GM19455 (cell line): Measurements from ENCODE around the gene FRY.
"Not testable (repeated sequence)": the region's sequence is repeated elsewhere in the genome, so short reads cannot be mapped to it uniquely, and the experiment has no call there.

Source experiments
- ATAC-seq: cut with Tn5 transposase; IDR thresholded peaks from one replicate; pipeline ENCODE4 v1.9.1; 2021; ENCODE audit not compliant: unreplicated experiment

Gene FRY

GRCh38 chr13:32031025-32031814 lies at the start of gene FRY:
TSS of gene FRY (plus strand) at chr13:32031774. CDS start at chr13:32031796, 22 bp downstream.
- ATAC-seq: peak; percentile 83

DNA sequence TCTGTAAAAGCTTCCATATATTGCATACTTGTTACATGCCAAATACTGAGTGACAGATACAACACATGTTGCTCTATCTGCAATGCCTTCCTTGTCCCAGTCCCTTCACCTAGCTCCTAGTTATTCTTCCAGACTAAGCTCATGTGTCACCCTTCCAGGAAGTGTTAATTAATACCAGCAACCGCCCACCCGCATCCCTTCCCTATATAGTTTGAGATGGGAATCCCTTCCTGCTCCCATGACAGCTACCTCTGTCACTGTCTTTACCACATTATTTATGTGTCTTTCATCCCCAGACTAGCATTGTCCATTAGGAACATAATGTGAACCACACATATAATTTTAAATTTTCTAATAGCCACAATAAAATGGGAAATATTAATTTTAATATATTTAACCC lies 49.5 kb upstream of the FRY start:
- ATAC-seq: no peak

- no peak for ATAC-seq
Observed at GRCh38 chr13:31982540-31982939, 49.0 kb upstream of the FRY start.

DNA sequence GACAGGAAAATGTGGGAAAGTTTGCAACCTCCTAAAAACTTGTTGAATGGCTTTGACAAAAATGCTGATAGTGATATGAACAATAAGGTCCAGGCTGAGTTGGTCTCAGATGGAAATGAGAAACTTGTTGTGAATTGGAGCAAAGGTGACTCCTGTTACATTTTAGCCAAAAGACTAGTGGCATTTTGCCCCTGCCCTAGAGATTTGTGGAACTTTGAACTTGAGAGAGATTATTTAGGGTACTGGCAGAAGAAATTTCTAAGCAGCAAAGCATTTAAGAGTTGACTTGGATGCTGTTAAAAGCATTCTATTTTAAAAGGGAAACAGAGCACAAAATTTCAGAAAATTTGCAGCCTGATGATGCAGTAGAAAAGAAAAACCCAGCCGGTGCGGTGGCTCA lies 47.9 kb upstream of the FRY start:
- not testable (repeated sequence) for ATAC-seq

DNA sequence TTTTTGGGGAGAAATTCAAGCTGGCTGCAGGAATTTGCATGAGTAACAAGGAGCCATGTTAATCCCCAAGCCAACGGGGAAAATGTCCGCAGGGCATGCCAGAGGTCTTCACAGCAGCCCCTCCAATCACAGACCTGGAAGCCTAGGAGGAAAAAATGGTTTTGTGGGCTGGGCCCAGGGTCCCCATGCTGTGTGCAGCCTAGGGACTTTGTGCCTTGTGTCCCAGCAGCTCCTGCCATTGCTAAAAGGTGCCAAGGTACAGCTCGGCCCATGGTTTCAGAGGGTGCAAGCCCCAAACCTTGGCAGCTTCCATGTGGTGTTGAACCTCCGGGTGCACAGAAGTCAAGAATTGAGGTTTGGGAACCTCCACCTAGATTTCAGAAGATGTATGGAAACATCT lies 47.2 kb upstream of the FRY start:
- ATAC-seq: not testable (repeated sequence)

DNA sequence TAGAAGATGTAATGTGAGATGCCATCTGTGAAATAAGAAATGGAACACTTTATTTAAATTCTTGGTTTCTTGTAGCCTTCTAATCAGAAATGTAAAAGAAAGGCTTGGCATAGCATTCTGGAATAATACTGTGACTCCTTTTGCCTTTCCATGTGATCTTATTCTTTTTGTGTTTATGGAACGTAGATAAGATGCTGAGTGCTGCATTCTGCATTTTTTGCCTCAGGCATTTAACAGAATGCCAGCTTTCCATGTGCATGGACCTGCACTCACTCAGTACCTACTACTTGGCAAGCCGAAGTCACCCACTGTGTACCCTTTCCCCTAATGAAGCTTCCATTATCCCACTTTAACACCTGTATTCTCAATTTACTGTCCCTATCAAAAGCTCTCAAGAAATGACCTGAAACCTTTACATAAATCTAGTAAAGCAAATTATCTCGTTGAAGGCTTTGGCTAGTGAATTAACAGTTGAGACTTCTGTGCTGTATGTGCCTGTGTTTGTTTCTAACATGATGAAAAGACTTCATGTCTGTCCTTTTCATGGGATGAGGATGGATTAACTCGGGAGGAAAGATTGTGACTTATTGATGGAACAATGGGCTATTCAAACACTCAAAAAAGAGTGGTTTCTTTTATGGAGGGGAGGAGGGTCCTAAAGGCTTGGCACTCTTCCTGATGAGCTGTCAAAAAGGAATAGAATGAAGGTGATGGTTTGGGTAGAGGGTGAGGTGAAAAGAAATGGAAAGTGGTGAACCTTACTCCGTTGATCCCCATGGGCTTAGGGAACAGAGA lies 44.7 kb upstream of the FRY start:
- ATAC-seq: no peak

DNA sequence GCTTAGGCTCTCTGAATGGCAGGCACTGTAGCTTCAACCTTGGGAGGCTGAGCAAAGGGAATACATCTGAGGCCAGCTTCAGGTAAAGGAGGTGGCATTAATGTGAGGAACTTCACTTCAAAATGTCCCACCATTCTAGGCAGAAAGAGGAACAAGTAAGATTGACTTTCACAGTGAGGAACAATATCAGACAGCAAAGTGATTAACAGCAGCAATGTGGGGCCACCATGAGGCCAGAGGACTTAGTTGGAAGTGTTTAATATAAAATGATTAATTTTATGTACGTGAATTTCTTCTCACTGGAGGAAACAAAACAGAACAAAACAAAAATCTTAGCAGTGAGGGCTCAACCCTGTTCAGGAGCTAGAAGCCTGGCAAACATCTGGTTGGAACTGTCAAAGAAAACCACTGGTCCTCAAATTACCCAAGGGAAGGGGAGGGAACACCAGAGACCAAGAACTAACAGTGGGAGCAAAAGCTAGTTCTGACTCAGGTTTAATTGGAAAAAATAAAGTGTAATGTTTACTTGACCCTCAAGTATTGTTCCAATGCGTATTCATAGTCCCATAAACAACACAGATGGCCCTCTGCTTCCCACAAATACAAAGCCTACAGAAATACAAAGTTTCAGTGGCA lies 43.9 kb upstream of the FRY start:
- no peak for ATAC-seq

GRCh38 chr13:31994367-31994766 lies 37.2 kb upstream of the FRY start:
- ATAC-seq: not testable (repeated sequence)

GRCh38 chr13:31996601-31997000 lies 35.0 kb upstream of the FRY start:
- ATAC-seq: no peak

- ATAC-seq: no peak
Observed at GRCh38 chr13:31997641-31998040, 33.9 kb upstream of the FRY start.

DNA sequence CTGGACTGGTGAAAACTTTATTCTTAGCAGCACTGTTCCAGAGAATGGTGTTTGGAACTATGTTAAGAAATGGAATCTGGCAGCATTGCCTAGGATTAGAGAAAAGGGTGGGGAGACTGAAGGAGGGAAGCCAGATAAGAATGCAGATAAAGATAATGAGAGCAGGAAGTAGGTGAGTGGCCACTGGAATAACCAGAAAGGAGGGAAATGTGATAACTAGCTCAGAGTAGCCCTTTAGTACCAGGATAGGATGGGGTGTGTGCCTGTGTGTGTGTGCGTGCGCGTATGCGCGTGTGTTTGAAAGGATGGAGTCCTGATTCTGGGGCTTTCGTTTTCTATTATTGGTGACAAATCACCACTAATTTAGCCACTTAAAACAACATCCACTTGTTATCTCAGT lies 33.4 kb upstream of the FRY start:
- no peak for ATAC-seq

DNA sequence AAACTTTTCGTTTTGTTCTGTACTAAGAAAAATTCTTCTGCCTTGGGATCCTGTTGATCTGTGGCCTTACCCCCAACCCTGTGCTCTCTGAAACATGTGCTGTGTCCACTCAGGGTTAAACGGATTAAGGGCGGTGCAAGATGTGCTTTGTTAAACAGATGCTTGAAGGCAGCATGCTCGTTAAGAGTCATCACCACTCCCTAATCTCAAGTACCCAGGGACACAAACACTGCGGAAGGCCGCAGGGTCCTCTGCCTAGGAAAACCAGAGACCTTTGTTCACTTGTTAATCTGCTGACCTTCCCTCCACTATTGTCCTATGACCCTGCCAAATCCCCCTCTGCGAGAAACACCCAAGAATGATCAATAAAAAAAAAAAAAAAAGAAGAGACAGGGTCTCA lies 30.8 kb upstream of the FRY start:
- ATAC-seq: not testable (repeated sequence)

DNA sequence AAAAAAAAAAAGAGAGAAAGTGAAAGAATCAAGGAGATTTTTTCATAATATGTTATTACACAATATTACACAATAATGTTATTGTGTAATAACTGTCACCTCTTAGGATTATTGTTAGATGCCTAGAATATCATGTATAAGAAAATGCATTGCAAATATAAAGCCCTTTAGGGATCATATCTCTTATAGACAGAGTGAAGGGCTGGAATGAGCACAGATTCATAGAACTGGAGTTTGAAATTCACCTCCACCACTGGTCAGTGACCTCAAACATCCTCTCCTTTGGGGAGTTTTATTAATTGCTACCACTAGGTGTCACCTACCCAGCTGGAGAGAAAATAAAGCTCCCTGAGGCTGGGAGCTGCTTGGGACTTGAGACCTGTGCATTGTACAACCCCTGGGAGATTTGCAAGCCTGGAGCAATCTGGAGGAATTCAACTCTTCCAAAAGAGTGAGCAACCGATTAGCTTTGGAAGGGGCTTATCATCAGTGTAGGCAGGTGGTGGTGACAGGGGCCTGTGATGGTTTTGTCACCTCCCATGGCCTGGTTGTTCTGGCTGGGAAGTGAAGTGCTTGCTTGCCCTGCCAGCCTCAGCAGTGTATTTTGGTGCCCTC lies 30.3 kb upstream of the FRY start:
- peak; percentile 82 for ATAC-seq

GRCh38 chr13:32001769-32002168 lies 29.8 kb upstream of the FRY start:
- ATAC-seq: no peak

DNA sequence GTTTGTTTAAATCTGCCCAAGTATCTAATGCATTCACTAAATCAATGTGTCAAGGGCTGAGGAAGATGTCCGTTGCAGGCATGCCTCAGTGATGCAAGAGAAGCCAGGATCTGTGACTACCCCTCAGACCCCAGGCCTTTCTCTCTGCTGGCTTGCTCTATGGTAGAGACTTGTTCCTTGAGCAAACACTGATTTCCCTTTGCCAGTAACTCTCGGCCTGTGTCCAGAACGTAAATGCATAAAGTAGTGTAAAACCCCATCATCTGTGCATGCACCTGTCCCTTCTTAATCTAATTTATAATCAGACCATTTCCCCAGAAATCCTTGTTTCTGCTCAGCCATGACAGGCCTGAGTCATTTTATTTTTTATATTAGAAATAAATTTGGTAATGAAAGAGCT lies 28.7 kb upstream of the FRY start:
- no peak for ATAC-seq

- ATAC-seq: no peak
Observed at GRCh38 chr13:32007494-32007893, 24.1 kb upstream of the FRY start.

DNA sequence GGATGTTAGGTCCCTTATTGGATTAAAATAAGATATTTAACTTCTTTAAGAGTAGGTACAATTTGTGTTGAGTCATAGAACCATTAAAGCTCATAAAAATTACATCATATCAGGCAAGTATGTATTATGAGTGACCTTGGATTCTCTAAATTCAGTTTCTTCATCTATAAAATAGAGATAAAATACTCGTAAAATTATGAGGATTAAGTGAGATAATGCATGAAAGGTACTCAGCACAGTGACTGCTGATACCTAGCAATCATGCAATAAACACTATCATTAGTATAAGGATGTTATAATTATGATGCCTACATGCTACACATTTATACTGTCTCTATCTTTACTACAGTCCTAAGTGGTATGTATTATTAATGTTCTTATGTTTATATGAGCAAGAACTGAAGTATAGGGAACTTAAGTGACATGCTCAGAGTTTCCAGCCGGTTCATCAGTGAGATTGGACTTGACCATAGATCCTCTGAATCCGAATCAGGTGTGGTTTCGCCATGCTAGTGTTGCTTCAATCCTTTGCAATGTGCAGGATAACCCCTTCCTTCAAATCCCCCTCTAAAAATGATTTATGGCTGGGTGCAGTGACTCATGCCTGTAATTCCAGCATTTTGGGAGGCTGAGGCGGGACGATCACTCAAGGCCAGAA lies 22.9 kb upstream of the FRY start:
- no peak for ATAC-seq

DNA sequence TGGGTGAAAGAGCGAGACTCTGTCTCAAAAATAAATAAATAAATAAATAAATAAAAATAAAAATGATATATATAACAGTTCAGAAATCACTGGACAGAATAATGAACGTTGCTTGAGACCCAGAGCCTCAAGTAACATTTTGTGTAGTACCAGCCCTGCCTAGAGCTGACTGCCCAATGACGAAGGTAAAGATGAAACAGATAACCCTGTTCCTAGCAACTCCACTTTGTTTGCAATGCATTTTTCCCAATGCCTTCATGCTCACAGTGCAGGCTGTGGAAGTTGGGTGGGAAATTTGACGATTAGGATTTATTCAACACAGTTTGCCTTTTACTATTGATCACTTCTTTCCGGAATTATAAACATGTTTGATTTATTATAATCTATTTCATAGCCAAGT lies 22.2 kb upstream of the FRY start:
- ATAC-seq: no peak

DNA sequence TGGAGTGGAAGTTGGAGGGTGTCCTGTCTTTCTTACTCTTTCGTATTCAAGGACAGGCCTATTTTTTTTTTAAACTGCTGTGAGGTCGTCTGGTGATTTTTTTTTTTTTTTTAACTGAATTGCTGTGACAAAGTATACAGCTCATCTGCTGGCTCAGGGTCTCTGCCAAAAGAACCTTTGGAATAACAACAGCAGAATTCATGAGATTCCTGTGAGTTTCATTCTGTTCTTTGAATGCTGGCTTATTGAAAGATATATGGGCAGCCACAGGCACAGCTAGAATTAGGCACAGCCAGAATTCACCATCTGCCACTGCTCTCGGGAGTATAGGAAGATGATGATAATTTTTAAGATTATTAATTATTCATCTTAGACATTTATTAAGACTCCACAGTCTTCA lies 21.4 kb upstream of the FRY start:
- no peak for ATAC-seq

- no peak for ATAC-seq
Observed at GRCh38 chr13:32011971-32012370, 19.6 kb upstream of the FRY start.

DNA sequence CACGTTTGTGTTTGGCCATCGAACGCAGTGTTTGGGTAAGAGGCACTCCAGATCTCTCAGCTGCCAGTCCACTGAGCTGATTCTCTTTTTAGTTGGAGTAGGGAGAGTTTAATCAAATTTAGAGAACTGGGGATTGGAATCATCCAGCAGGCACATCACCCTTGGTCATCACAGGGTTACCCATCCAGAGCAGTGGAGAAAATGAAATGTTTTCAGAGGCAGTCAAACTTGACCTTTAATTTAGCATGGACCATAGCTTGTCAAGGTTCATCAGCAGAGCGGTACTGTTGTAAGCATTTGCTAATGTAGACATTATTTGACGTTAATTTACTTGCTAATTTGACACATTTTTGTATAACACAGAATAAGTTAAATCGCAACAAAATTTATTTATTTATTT lies 18.4 kb upstream of the FRY start:
- no peak for ATAC-seq
